Muscle layer of duodenum (tissue), 2 donors: ENCODE data around the gene RNF145.
"Not testable (repeated sequence)": the region's sequence is repeated elsewhere in the genome, so short reads cannot be mapped to it uniquely, and the experiment has no call there.

Experiments used
- H3K27ac ChIP-seq: one replicate; pipeline ENCODE4 v1.7.0; 2013; ENCODE audit warnings: mild to moderate bottlenecking, low read length
- H3K27me3 ChIP-seq: one replicate; pipeline ENCODE4 v1.7.0; 2013; ENCODE audit warnings: low read depth, mild to moderate bottlenecking, control low read depth, low read length
- H3K36me3 ChIP-seq, 2 donors: one replicate each; pipeline ENCODE4 v1.7.0; 2013; ENCODE audit warnings: low read length in 2 of 2, control low read depth in 1 of 2, mild to moderate bottlenecking in 1 of 2; ENCODE audit not compliant: insufficient read depth in 2 of 2, control insufficient read depth in 1 of 2
- H3K4me1 ChIP-seq, 2 donors: one replicate each; pipeline ENCODE4 v1.7.0; 2013; ENCODE audit warnings: low read length in 2 of 2, mild to moderate bottlenecking in 2 of 2, control low read depth in 1 of 2, moderate library complexity in 1 of 2; ENCODE audit not compliant: insufficient read depth in 2 of 2, control insufficient read depth in 1 of 2
- H3K4me3 ChIP-seq, 2 donors: one replicate each; pipeline ENCODE4 v1.7.0; 2013; ENCODE audit warnings: low read length in 2 of 2, low read depth in 1 of 2, mild to moderate bottlenecking in 1 of 2
- H3K9me3 ChIP-seq, 2 donors: one replicate each; pipeline ENCODE4 v1.7.0; 2013; ENCODE audit warnings: low read length in 2 of 2, control low read depth in 1 of 2, mild to moderate bottlenecking in 1 of 2; ENCODE audit not compliant: control insufficient read depth in 1 of 2
- donor health status: healthy.

Gene RNF145

GRCh38 chr5:159240301-159240870 lies 31.0 kb upstream of the RNF145 start:
- no peak overlapping the region for H3K4me3 ChIP-seq
- H3K27me3 ChIP-seq, result no peaks in the 10 kb centered on the region
- no peaks in the 10 kb centered on the region for H3K9me3 ChIP-seq
- no peak overlapping the region for H3K27ac ChIP-seq
- H3K36me3 ChIP-seq, result no peaks in the 10 kb centered on the region
- H3K4me1 ChIP-seq, result no peaks in the 10 kb centered on the region

GRCh38 chr5:159235871-159236520 lies 26.6 kb upstream of the RNF145 start:
- not testable (repeated sequence) for H3K4me3 ChIP-seq, H3K9me3 ChIP-seq, H3K36me3 ChIP-seq, H3K27me3 ChIP-seq, H3K27ac ChIP-seq, H3K4me1 ChIP-seq

- Histone ChIP-seq H3K4me1 (no peaks in the 10 kb centered on the region), H3K36me3 (no peaks in the 10 kb centered on the region), H3K27me3 (no peaks in the 10 kb centered on the region), H3K4me3 (no peak overlapping the region), H3K9me3 (no peaks in the 10 kb centered on the region), H3K27ac (no peak overlapping the region)
Measured at GRCh38 chr5:159231167-159231566, 21.8 kb upstream of the RNF145 start.

DNA sequence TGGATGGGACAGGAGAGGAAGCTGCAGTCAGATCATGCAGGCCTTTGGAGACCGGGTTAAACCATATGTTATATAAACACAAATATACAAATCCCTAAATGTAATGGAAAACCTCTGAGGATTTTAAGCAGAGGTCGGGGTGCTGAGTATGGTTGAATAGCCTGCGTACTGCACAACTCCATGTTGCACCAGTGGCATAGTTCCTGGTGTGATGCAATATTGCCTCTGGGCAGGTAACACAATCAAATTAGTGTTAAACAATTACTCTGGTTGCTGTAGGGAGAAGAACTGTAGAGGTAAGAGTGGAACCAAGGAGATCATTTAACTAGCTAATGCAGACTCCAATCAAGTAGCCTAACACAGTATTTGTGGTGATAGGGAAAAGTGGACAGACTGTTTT lies 21.3 kb upstream of the RNF145 start:
- Histone ChIP-seq H3K4me1 (no peaks in the 10 kb centered on the region), H3K36me3 (no peaks in the 10 kb centered on the region), H3K27me3 (no peaks in the 10 kb centered on the region), H3K27ac (no peak overlapping the region), H3K9me3 (no peaks in the 10 kb centered on the region), H3K4me3 (no peak overlapping the region)

- H3K9me3 ChIP-seq, H3K27me3 ChIP-seq, H3K27ac ChIP-seq, H3K36me3 ChIP-seq, H3K4me3 ChIP-seq, H3K4me1 ChIP-seq: not testable (repeated sequence)
Measured at GRCh38 chr5:159228097-159228496, 18.7 kb upstream of the RNF145 start.

DNA sequence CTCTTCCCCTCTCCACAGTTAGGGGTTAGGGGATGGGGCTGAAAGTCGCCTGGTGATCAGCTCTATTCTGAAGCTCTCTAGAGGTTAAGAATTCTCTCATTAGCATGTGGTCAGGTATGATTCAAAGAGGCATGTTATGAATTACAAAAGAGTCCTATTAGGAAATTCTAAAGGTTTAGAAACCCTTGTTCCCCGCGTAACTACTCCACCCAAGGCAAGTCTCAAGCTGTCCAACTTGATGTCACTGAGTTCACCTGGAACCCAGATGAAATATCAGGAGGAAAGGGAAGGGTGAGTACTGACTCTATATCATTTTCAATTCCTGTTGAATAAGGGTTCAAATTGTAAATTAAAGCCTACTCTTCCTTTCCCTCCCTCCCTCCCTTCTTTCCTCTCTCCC lies 18.1 kb upstream of the RNF145 start:
- H3K4me3 ChIP-seq, result no peak overlapping the region

DNA sequence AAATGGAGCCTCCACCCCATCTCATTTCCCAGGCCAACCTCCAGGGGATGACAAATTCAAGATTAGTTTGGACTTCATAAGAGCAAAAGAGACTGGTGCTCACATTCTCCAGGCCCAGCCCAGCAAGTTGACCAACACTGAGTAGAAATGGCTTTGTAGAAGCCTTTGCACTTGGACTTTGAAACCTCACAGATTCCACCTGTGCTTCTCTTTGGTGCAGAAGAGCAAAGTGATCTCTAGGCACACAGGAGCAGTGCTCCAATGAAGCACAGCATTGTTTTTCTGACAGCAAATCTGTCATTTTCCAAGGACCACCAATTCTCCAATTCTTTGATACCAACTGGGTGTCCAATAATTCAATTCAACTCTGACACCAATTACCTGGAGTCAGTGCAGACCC lies 17.1 kb upstream of the RNF145 start:
- Histone ChIP-seq H3K36me3 (no peaks in the 10 kb centered on the region), H3K4me3 (no peak overlapping the region), H3K9me3 (no peaks in the 10 kb centered on the region), H3K27me3 (no peaks in the 10 kb centered on the region), H3K27ac (no peak overlapping the region), H3K4me1 (no peaks in the 10 kb centered on the region)

More for the DNA sequence above, 18.1 kb upstream of the RNF145 start:
- Histone ChIP-seq H3K36me3 (no peaks in the 10 kb centered on the region), H3K9me3 (no peaks in the 10 kb centered on the region), H3K27ac (no peak overlapping the region), H3K4me1 (no peaks in the 10 kb centered on the region), H3K27me3 (no peaks in the 10 kb centered on the region)

GRCh38 chr5:159224471-159224870 lies 15.1 kb upstream of the RNF145 start:
- H3K36me3 ChIP-seq, result no peaks in the 10 kb centered on the region
- no peaks in the 10 kb centered on the region for H3K4me1 ChIP-seq
- H3K27me3 ChIP-seq, result no peaks in the 10 kb centered on the region
- H3K4me3 ChIP-seq, result no peak overlapping the region
- no peak overlapping the region for H3K27ac ChIP-seq
- H3K9me3 ChIP-seq, result no peaks in the 10 kb centered on the region

- no peaks in the 10 kb centered on the region for H3K9me3 ChIP-seq
- H3K4me1 ChIP-seq, result no peaks in the 10 kb centered on the region
- no peak overlapping the region for H3K4me3 ChIP-seq
- H3K27me3 ChIP-seq, result no peaks in the 10 kb centered on the region
- H3K36me3 ChIP-seq, result no peaks in the 10 kb centered on the region
- no peak overlapping the region for H3K27ac ChIP-seq
Measured at GRCh38 chr5:159223469-159223868, 14.1 kb upstream of the RNF145 start.

DNA sequence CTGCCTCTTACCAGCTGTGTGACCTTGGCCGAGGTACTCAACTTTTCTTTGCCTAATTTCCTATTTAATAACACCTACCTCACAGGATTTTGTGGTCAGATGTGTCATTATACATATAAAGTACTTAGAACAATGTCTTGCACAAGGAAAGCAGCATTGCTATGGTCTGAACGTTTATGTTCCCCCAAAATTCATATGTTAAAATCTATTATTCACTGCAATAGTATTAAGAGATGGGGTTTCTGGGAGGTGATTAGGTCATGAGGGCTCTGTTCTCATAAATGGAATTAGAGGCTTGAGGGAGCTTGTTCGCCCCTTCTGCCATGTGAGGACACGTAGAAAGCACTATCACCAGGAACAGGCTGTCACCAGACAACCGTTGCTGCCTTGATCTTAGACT lies 10.9 kb upstream of the RNF145 start:
- no peaks in the 10 kb centered on the region for H3K27me3 ChIP-seq
- no peaks in the 10 kb centered on the region for H3K9me3 ChIP-seq
- no peaks in the 10 kb centered on the region for H3K36me3 ChIP-seq
- H3K4me1 ChIP-seq, result no peaks in the 10 kb centered on the region
- H3K4me3 ChIP-seq, result no peak overlapping the region
- no peak overlapping the region for H3K27ac ChIP-seq

GRCh38 chr5:159218595-159219023 lies 9.3 kb upstream of the RNF145 start:
- Histone ChIP-seq H3K9me3 (no peaks in the 10 kb centered on the region), H3K4me3 (no peak overlapping the region), H3K27me3 (no peaks in the 10 kb centered on the region), H3K4me1 (no peaks in the 10 kb centered on the region), H3K36me3 (no peaks in the 10 kb centered on the region), H3K27ac (no peak overlapping the region)

DNA sequence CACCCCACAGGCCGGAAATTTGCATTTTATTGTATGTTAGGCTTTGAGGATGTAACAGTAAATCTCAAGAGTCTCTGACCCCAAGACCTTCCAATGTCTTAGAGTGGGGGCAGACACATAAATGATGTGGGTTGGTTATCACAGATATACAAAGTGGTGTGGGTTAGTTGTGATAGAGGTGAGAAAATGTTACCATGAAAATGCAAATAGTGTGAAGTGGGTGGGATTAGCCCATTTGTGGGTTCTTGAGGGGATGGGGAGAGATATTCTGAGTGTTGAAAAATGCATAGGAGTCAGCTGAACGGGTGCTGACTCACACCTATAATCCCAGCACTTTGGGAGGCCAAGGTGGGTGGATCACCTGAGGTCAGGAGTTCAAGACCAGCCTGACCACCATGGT lies 7.9 kb upstream of the RNF145 start:
- Histone ChIP-seq H3K27me3 (no peaks in the 10 kb centered on the region), H3K4me1 (no peaks in the 10 kb centered on the region), H3K27ac (no peak overlapping the region), H3K9me3 (no peaks in the 10 kb centered on the region), H3K36me3 (no peaks in the 10 kb centered on the region), H3K4me3 (no peak overlapping the region)
